Trophoblast cell (in vitro differentiated cells and primary cell): ENCODE measurements around the gene EXOC4.
A peak's percentile ranks its signal among the peaks of the same experiment; 100 is the strongest.

ENCODE experiments used
- DNase-seq, 2 donors: peaks; one replicate each; pipeline ENCODE4 v3.0.0-alpha.2; 2016
- H2AFZ ChIP-seq: 2 replicates; pipeline ENCODE4 v1.6.1; 2013; ENCODE audit warnings: low read length, moderate library complexity, mild to moderate bottlenecking; ENCODE audit not compliant: insufficient read depth, poor library complexity
- H2AK5ac ChIP-seq: 2 replicates; pipeline ENCODE4 v1.6.1; 2013; ENCODE audit warnings: mild to moderate bottlenecking, low read length
- H2BK120ac ChIP-seq: 2 replicates; pipeline ENCODE4 v1.6.1; 2013; ENCODE audit warnings: low read length, mild to moderate bottlenecking, moderate library complexity; ENCODE audit not compliant: insufficient read depth, poor library complexity
- H2BK12ac ChIP-seq: 2 replicates; pipeline ENCODE4 v1.6.1; 2013; ENCODE audit warnings: mild to moderate bottlenecking, low read length, moderate library complexity
- H2BK5ac ChIP-seq: 2 replicates; pipeline ENCODE4 v1.6.1; 2013; ENCODE audit warnings: low read length, low read depth, moderate library complexity, mild to moderate bottlenecking; ENCODE audit not compliant: poor library complexity
- H3K14ac ChIP-seq: 2 replicates; pipeline ENCODE4 v1.6.1; 2013; ENCODE audit warnings: mild to moderate bottlenecking, low read length
- H3K18ac ChIP-seq: 2 replicates; pipeline ENCODE4 v1.6.1; 2013; ENCODE audit warnings: mild to moderate bottlenecking, low read length
- H3K23ac ChIP-seq: 2 replicates; pipeline ENCODE4 v1.6.1; 2013; ENCODE audit warnings: low read length
- H3K27ac ChIP-seq: 2 replicates; pipeline ENCODE4 v1.5.1; 2013; ENCODE audit warnings: low read depth, mild to moderate bottlenecking, inconsistent platforms, low read length, moderate library complexity
- H3K27me3 ChIP-seq: 2 replicates; pipeline ENCODE4 v1.6.1; 2013; ENCODE audit warnings: inconsistent platforms, mild to moderate bottlenecking, low read length, moderate library complexity; ENCODE audit not compliant: insufficient read depth
- H3K36me3 ChIP-seq, 2 experiments: 1 replicate in 1 of 2; 2 replicates in 1 of 2; pipeline ENCODE4 v1.6.1; 2013; ENCODE audit warnings: low read length in 2 of 2, mild to moderate bottlenecking in 2 of 2, moderate library complexity in 1 of 2; ENCODE audit not compliant: insufficient read depth in 2 of 2, control insufficient read depth in 1 of 2
- H3K4ac ChIP-seq: 2 replicates; pipeline ENCODE4 v1.6.1; 2013; ENCODE audit warnings: low read depth, mild to moderate bottlenecking, low read length, moderate library complexity
- H3K4me1 ChIP-seq, 2 experiments: 1 replicate in 1 of 2; 2 replicates in 1 of 2; pipeline ENCODE4 v1.6.1; 2013; ENCODE audit warnings: low read length in 2 of 2, mild to moderate bottlenecking in 2 of 2, moderate library complexity in 1 of 2; ENCODE audit not compliant: insufficient read depth in 2 of 2, control insufficient read depth in 1 of 2
- H3K4me2 ChIP-seq: 2 replicates; pipeline ENCODE4 v1.6.1; 2013; ENCODE audit warnings: inconsistent platforms, mild to moderate bottlenecking, low read length, moderate library complexity
- H3K4me3 ChIP-seq: 2 replicates; pipeline ENCODE4 v1.5.1; 2013; ENCODE audit warnings: mild to moderate bottlenecking, low read depth, low read length, inconsistent platforms
- H3K79me1 ChIP-seq: one replicate; pipeline ENCODE4 v1.6.1; 2013; ENCODE audit warnings: low read length
- H3K79me2 ChIP-seq: 2 replicates; pipeline ENCODE4 v1.6.1; 2013; ENCODE audit warnings: low read length, mild to moderate bottlenecking; ENCODE audit not compliant: control insufficient read depth, insufficient read depth, poor library complexity
- H3K9ac ChIP-seq: 2 replicates; pipeline ENCODE4 v1.6.1; 2013; ENCODE audit warnings: mild to moderate bottlenecking, low read length
- H3K9me3 ChIP-seq: 2 replicates; pipeline ENCODE4 v1.6.1; 2013; ENCODE audit warnings: low read depth, mild to moderate bottlenecking, control low read depth, inconsistent platforms, low read length; ENCODE audit not compliant: insufficient read depth
- H4K12ac ChIP-seq: 2 replicates; pipeline ENCODE4 v1.6.1; 2013; ENCODE audit warnings: low read depth, mild to moderate bottlenecking, low read length, moderate library complexity
- H4K8ac ChIP-seq: 2 replicates; pipeline ENCODE4 v1.6.1; 2013; ENCODE audit warnings: low read depth, mild to moderate bottlenecking, low read length, moderate library complexity
- H4K91ac ChIP-seq: one replicate; pipeline ENCODE4 v1.6.1; 2013; ENCODE audit warnings: low read depth, mild to moderate bottlenecking, low read length, moderate library complexity
- WGBS: extraction: QIAGEN DNeasy Blood & Tissue Kit; methylation state at CpG from one replicate; pipeline ENCODE4 v1.1.7; 2013; ENCODE audit warnings: missing lambda C conversion rate; ENCODE audit not compliant: insufficient read length, insufficient coverage; ENCODE audit errors: extremely low coverage; 5-methylcytosine and 5-hydroxymethylcytosine counted together

EXOC4 gene

DNA sequence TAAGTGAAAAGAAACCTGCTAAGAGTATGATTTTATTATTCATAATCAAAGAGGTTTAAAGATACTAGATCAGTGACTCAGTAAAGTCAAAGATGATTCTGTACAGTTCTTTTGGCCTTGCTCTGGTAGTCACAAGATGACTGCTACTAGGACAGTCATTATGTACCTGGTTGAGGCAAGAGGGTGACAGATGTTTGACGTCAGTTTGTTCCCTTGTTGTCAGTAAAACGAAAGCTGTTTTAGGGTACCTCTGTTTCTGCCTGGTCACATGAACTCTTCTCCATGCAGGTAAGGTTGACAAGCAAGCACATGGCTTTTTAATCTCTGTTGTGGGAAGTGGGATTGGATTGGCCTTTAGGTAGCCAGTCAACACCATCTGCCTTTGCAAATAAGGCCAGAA is 308.0 kb downstream of the EXOC4 start:
- WGBS, result no CpG with 5 or more reads among the region's 2 CpGs
- no peaks in the 10 kb centered on the region for H3K79me2 ChIP-seq
- H4K91ac ChIP-seq, result no peak overlapping the region
- H3K4ac ChIP-seq, result no peak overlapping the region
- peak overlapping the region; percentile 10 for H3K23ac ChIP-seq
- no peak overlapping the region for H2BK120ac ChIP-seq
- no peak for DNase-seq
- H3K4me3 ChIP-seq, result no peak overlapping the region
- H4K8ac ChIP-seq, result no peak overlapping the region
- no peak overlapping the region for H3K14ac ChIP-seq
- no peak overlapping the region for H3K4me2 ChIP-seq
- no peaks in the 10 kb centered on the region for H3K9me3 ChIP-seq
- H3K36me3 ChIP-seq, result no peaks in the 10 kb centered on the region
- no peak overlapping the region for H4K12ac ChIP-seq
- H3K27me3 ChIP-seq, result no peaks in the 10 kb centered on the region
- H3K79me1 ChIP-seq, result no peaks in the 10 kb centered on the region
- H3K18ac ChIP-seq, result no peak overlapping the region
- no peak overlapping the region for H3K9ac ChIP-seq
- no peak overlapping the region for H2BK5ac ChIP-seq
- no peak overlapping the region for H2BK12ac ChIP-seq
- H2AFZ ChIP-seq, result no peak overlapping the region
- no peaks in the 10 kb centered on the region for H3K4me1 ChIP-seq
- H2AK5ac ChIP-seq, result no peak overlapping the region
- H3K27ac ChIP-seq, result no peak overlapping the region

DNA sequence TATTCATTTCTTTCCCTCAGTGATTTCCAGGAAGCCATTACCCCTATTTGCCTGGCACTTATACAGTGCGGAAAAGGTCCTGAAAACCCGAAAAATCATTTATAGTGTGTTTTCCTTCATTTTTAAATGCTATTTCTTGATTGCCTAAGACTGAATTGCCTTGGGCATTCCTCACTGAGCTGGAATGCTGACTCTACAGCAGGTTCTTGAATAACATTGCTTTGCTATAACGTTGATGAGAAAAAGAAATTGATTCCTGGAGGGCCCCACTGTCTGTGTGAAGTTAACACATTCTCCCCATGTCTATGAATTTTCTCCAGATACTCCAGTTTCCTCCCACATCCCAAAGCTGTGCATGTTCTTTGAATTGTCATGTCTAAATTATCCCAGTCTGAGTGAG is 308.5 kb downstream of the EXOC4 start:
- H2AFZ ChIP-seq, result no peak overlapping the region
- H2AK5ac ChIP-seq, result no peak overlapping the region
- no peak overlapping the region for H2BK120ac ChIP-seq
- H3K9me3 ChIP-seq, result no peaks in the 10 kb centered on the region
- H3K79me1 ChIP-seq, result no peaks in the 10 kb centered on the region
- peak in 1 of 2 donors; percentile 41 for DNase-seq
- H3K79me2 ChIP-seq, result no peaks in the 10 kb centered on the region
- no peak overlapping the region for H3K4me2 ChIP-seq
- no peak overlapping the region for H2BK5ac ChIP-seq
- H3K4me3 ChIP-seq, result no peak overlapping the region
- no peaks in the 10 kb centered on the region for H3K36me3 ChIP-seq
- no peak overlapping the region for H3K9ac ChIP-seq
- no peak overlapping the region for H3K14ac ChIP-seq
- no peak overlapping the region for H3K4ac ChIP-seq
- H3K27ac ChIP-seq, result no peak overlapping the region
- no peak overlapping the region for H4K8ac ChIP-seq
- no peak overlapping the region for H4K12ac ChIP-seq
- H4K91ac ChIP-seq, result no peak overlapping the region
- no CpG with 5 or more reads among the region's 3 CpGs for WGBS
- H2BK12ac ChIP-seq, result no peak overlapping the region
- H3K23ac ChIP-seq, result no peak overlapping the region
- H3K27me3 ChIP-seq, result no peaks in the 10 kb centered on the region
- no peak overlapping the region for H3K18ac ChIP-seq
- no peaks in the 10 kb centered on the region for H3K4me1 ChIP-seq

GRCh38 chr7:133562621-133563020 is 309.7 kb downstream of the EXOC4 start:
- Histone ChIP-seq H3K14ac (no peak overlapping the region), H3K9me3 (no peaks in the 10 kb centered on the region), H3K79me2 (no peaks in the 10 kb centered on the region), H3K79me1 (no peaks in the 10 kb centered on the region), H3K23ac (no peak overlapping the region), H2AFZ (no peak overlapping the region), H3K27me3 (no peaks in the 10 kb centered on the region), H3K4me1 (no peaks in the 10 kb centered on the region), H3K4me3 (no peak overlapping the region), H2AK5ac (no peak overlapping the region), H3K36me3 (no peaks in the 10 kb centered on the region), H4K91ac (no peak overlapping the region), H3K4me2 (no peak overlapping the region), H3K9ac (no peak overlapping the region), H3K18ac (no peak overlapping the region), H4K8ac (no peak overlapping the region), H2BK12ac (no peak overlapping the region), H2BK5ac (no peak overlapping the region), H2BK120ac (no peak overlapping the region), H4K12ac (no peak overlapping the region), H3K27ac (no peak overlapping the region), H3K4ac (no peak overlapping the region)
- no CpG with 5 or more reads among the region's 4 CpGs for WGBS
- no peak for DNase-seq

GRCh38 chr7:133563251-133563650 is 310.4 kb downstream of the EXOC4 start:
- H4K8ac ChIP-seq, result no peak overlapping the region
- no peak overlapping the region for H3K23ac ChIP-seq
- no peak overlapping the region for H3K4ac ChIP-seq
- no peaks in the 10 kb centered on the region for H3K79me2 ChIP-seq
- H3K9ac ChIP-seq, result no peak overlapping the region
- no peak overlapping the region for H2AK5ac ChIP-seq
- no peak for DNase-seq
- H3K9me3 ChIP-seq, result no peaks in the 10 kb centered on the region
- H3K27ac ChIP-seq, result no peak overlapping the region
- no peaks in the 10 kb centered on the region for H3K27me3 ChIP-seq
- H4K91ac ChIP-seq, result no peak overlapping the region
- no peaks in the 10 kb centered on the region for H3K36me3 ChIP-seq
- no CpG with 5 or more reads among the region's 5 CpGs for WGBS
- no peak overlapping the region for H3K14ac ChIP-seq
- no peak overlapping the region for H3K4me2 ChIP-seq
- no peak overlapping the region for H4K12ac ChIP-seq
- no peak overlapping the region for H2BK12ac ChIP-seq
- H2AFZ ChIP-seq, result no peak overlapping the region
- no peak overlapping the region for H3K18ac ChIP-seq
- H3K4me1 ChIP-seq, result no peaks in the 10 kb centered on the region
- H3K79me1 ChIP-seq, result no peaks in the 10 kb centered on the region
- no peak overlapping the region for H3K4me3 ChIP-seq
- H2BK120ac ChIP-seq, result no peak overlapping the region
- H2BK5ac ChIP-seq, result no peak overlapping the region
